Activated CD4-positive, alpha-beta T cell treated with anti-CD3 and anti-CD28 coated beads, Interleukin-10, Interleukin-2, amounts not matched to agents 100 ng/mL and 50 ng/mL, durations not matched to agents 16 hours and 8 hours (primary cell): ENCODE results near the gene PID1.
"Not testable (repeated sequence)": the region's sequence is repeated elsewhere in the genome, so short reads cannot be mapped to it uniquely, and the experiment has no call there.

ENCODE experiments used
- DNase-seq: peaks from one replicate; pipeline ENCODE4 v3.0.0-alpha.2; 2020

PID1 gene

GRCh38 chr2:229104025-229104424, 167.1 kb downstream of the PID1 start:
- no peak for DNase-seq

- no peak for DNase-seq
These were observed 169.8 kb downstream of the PID1 start for GRCh38 chr2:229101314-229101713.

GRCh38 chr2:229099231-229099630, 171.9 kb downstream of the PID1 start:
- DNase-seq = no peak

GRCh38 chr2:229098801-229099200, 172.3 kb downstream of the PID1 start:
- DNase-seq = no peak

GRCh38 chr2:229096409-229097066, 174.5 kb downstream of the PID1 start:
- no peak for DNase-seq

GRCh38 chr2:229095472-229095871, 175.6 kb downstream of the PID1 start:
- no peak for DNase-seq

GRCh38 chr2:229090225-229090624, 180.9 kb downstream of the PID1 start:
- no peak for DNase-seq

GRCh38 chr2:229089776-229090175, 181.3 kb downstream of the PID1 start:
- DNase-seq = no peak

- DNase-seq = no peak
These were observed 182.0 kb downstream of the PID1 start for GRCh38 chr2:229088966-229089700.

- no peak for DNase-seq
These were observed 182.6 kb downstream of the PID1 start for GRCh38 chr2:229088517-229088913.

GRCh38 chr2:229087843-229088516, 183.1 kb downstream of the PID1 start:
- no peak for DNase-seq

- DNase-seq = no peak
These were observed 183.8 kb downstream of the PID1 start for GRCh38 chr2:229087267-229087666.

- no peak for DNase-seq
These were observed 185.6 kb downstream of the PID1 start for GRCh38 chr2:229085439-229085838.

- no peak for DNase-seq
These were observed 186.6 kb downstream of the PID1 start for GRCh38 chr2:229084447-229084846.

- DNase-seq = no peak
These were observed 187.3 kb downstream of the PID1 start for GRCh38 chr2:229083606-229084340.

GRCh38 chr2:229081411-229081810, 189.7 kb downstream of the PID1 start:
- no peak for DNase-seq

GRCh38 chr2:229080172-229080571, 190.9 kb downstream of the PID1 start:
- DNase-seq = no peak

- not testable (repeated sequence) for DNase-seq
These were observed 194.2 kb downstream of the PID1 start for GRCh38 chr2:229076886-229077285.

- no peak for DNase-seq
These were observed 197.2 kb downstream of the PID1 start for GRCh38 chr2:229073935-229074334.

- no peak for DNase-seq
These were observed 199.7 kb downstream of the PID1 start for GRCh38 chr2:229071292-229071976.

- no peak for DNase-seq
These were observed 204.9 kb downstream of the PID1 start for GRCh38 chr2:229066121-229066715.

GRCh38 chr2:229064749-229065148, 206.3 kb downstream of the PID1 start:
- DNase-seq = no peak
